HUES48 (cell line): ENCODE measurements around the gene SPOCK1.

Experiments used
- H3K27ac ChIP-seq: one replicate; pipeline ENCODE4 v1.7.0; 2013; ENCODE audit warnings: low read depth, low read length, inconsistent platforms
- H3K27me3 ChIP-seq: 2 replicates; pipeline ENCODE4 v1.6.1; 2013; ENCODE audit warnings: mild to moderate bottlenecking, low read length; ENCODE audit not compliant: control insufficient read depth, insufficient read depth
- H3K36me3 ChIP-seq: 2 replicates; pipeline ENCODE4 v1.6.1; 2013; ENCODE audit warnings: low read length; ENCODE audit not compliant: control insufficient read depth, insufficient read depth
- H3K4me1 ChIP-seq: 2 replicates; pipeline ENCODE4 v1.6.1; 2013; ENCODE audit warnings: mild to moderate bottlenecking, low read length; ENCODE audit not compliant: control insufficient read depth, insufficient read depth
- H3K4me3 ChIP-seq: 2 replicates; pipeline ENCODE4 v1.5.1; 2013; ENCODE audit warnings: mild to moderate bottlenecking, low read depth, low read length
- H3K9ac ChIP-seq: 2 replicates; pipeline ENCODE4 v1.6.1; 2013; ENCODE audit warnings: mild to moderate bottlenecking, low read depth, low read length, moderate library complexity
- H3K9me3 ChIP-seq: 2 replicates; pipeline ENCODE4 v1.6.1; 2013; ENCODE audit warnings: low read length; ENCODE audit not compliant: control insufficient read depth, insufficient read depth

Gene SPOCK1

DNA sequence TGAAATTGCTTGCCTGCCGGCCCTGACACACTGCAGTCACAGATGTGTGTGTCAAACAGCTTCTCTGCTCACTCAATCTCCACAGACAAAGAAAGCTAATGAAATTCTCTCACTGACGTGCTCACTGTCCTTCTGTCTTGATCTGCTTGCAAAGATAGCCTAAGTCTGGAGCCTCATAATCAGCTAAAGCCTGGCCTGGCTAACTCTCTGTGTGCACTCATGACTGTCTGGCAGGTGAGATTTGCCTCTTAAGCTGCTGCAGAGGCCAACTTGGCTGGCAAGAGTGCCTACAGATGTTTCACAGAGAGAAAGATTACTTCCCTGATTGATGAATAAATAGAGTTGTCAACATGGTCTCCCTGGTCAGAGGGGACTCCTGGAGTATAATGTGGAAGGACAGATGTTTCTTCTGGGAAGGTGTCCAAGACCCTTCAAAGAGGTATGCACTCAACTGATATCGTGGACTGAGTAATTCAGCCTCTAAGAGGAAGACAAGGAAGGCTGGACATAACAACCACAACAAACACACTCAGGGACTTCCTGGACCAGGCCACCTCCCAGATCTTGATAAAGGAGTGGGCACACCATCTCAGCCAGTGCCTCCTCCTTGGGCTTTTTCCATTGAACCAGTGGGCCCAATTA, 362.0 kb downstream of the SPOCK1 start:
- Histone ChIP-seq H3K36me3 (no peaks in the 10 kb centered on the region), H3K4me1 (peaks cover 12% of the 10 kb centered on the region), H3K27me3 (no peaks in the 10 kb centered on the region), H3K27ac (no peak overlapping the region), H3K9ac (no peak overlapping the region; the same call in 1 of the 2 replicates), H3K9me3 (no peaks in the 10 kb centered on the region), H3K4me3 (no peak overlapping the region)

- Histone ChIP-seq H3K27ac (no peak overlapping the region), H3K4me3 (no peak overlapping the region), H3K9me3 (no peaks in the 10 kb centered on the region), H3K4me1 (peaks cover 12% of the 10 kb centered on the region), H3K36me3 (no peaks in the 10 kb centered on the region), H3K27me3 (no peaks in the 10 kb centered on the region), H3K9ac (no peak overlapping the region)
Observed at GRCh38 chr5:137134920-137135532, 364.1 kb downstream of the SPOCK1 start.

DNA sequence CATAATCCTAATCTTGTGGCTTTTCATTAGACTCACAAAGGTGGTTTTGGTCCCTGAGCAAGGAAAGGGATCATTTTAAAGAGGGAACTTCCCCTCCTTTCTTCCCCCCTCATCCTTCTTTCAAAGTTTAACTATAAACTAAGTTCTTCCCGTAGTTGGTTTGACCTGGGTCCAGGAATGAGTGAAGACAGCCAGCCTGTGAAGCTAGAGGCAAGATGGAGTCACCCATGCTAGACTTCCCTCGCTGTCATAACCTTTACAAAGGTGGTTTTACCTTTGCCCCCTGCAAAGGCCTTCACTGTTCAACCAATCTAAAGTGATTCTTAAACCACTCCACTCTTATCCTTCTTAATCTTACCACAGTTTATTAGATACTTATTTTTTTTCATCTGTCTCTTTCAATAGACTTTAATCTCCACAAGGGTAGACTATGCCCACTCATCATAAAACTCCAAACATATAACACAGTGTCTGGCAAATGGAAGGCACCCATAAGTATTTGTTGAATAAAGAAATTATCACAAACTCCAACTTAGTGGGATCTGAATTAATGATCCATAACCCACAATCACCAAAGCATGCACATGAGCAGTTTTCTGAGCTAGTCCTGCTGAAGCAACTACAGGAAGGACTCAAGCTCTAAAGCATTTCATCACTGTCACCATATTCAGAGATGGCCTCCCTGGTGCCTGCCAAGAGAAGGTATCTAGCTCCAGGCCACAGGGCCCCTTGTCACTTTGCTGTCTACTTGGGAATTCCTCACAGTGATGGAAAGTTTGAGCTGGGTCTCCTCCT, 369.0 kb downstream of the SPOCK1 start:
- Histone ChIP-seq H3K4me3 (no peak overlapping the region), H3K4me1 (no peaks in the 10 kb centered on the region), H3K27me3 (no peaks in the 10 kb centered on the region), H3K36me3 (no peaks in the 10 kb centered on the region), H3K27ac (no peak overlapping the region), H3K9me3 (no peaks in the 10 kb centered on the region), H3K9ac (no peak overlapping the region)

DNA sequence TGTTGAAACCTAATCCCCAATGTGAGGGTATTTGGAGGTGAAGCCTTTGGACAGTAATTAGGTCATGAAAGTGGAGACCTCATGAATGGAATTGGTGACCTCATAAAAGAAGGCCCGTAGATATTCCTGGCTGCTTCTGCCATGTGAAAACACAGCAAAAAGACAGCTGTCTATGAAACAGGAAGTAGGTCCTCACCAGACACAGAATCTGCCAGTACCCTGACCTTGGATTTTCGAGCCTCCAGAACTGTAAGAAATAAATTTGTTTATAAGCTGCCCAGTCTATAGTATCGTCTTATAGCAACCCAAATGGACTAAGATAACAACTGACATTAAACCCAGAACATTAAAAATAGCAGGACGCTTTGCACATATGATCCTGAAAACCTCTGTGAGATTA, 371.1 kb downstream of the SPOCK1 start:
- H3K4me3 ChIP-seq: no peak overlapping the region
- no peak overlapping the region for H3K27ac ChIP-seq
- H3K36me3 ChIP-seq: no peaks in the 10 kb centered on the region

DNA sequence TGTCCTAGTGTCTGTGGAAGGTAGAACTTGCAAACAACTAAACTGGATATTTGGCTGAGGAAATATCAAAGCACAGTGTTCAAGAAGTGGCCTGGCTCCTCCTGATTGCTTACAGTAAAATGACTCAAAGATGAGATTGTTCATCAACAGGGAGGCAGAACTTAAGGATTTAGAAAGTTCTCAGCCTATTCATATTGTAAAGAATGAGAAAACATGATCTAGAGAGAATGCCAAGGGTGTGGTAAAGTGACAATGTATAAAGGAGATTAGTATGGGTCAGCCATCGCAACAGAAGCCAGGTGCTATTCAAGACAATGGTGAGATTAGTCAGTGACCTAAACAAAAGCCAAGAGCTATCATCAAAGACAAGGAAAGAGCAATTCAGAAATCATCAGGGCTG, 372.3 kb downstream of the SPOCK1 start:
- H3K27ac ChIP-seq: no peak overlapping the region
- no peaks in the 10 kb centered on the region for H3K9me3 ChIP-seq
- H3K4me3 ChIP-seq: no peak overlapping the region
- H3K36me3 ChIP-seq: no peaks in the 10 kb centered on the region
- no peak overlapping the region for H3K9ac ChIP-seq
- H3K4me1 ChIP-seq: no peaks in the 10 kb centered on the region
- no peaks in the 10 kb centered on the region for H3K27me3 ChIP-seq

More for the DNA sequence above, 371.1 kb downstream of the SPOCK1 start:
- H3K9ac ChIP-seq: no peak overlapping the region
- H3K4me1 ChIP-seq: no peaks in the 10 kb centered on the region
- no peaks in the 10 kb centered on the region for H3K9me3 ChIP-seq
- H3K27me3 ChIP-seq: no peaks in the 10 kb centered on the region

DNA sequence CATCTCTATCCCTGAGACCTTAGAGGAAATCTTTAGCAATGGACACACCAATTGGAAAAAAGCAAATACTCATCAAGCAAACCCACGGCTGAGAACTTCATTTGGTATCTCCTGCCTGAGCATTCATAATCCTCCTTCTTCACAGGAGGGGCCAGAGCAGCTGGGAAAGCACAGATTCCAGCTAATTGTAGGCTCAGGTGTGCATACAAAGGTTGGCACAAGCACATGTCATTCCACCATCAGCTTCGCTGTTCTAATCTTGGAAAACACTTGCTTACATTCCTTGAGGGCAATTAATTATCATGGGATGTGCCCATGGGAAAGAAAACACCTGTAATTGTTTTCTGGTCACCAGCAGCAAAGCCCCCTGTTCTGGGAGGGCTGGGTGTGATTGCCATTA, 376.6 kb downstream of the SPOCK1 start:
- no peaks in the 10 kb centered on the region for H3K36me3 ChIP-seq
- H3K27me3 ChIP-seq: no peaks in the 10 kb centered on the region
- H3K9ac ChIP-seq: no peak overlapping the region
- no peak overlapping the region for H3K27ac ChIP-seq
- no peaks in the 10 kb centered on the region for H3K9me3 ChIP-seq
- H3K4me1 ChIP-seq: no peaks in the 10 kb centered on the region
- H3K4me3 ChIP-seq: no peak overlapping the region

DNA sequence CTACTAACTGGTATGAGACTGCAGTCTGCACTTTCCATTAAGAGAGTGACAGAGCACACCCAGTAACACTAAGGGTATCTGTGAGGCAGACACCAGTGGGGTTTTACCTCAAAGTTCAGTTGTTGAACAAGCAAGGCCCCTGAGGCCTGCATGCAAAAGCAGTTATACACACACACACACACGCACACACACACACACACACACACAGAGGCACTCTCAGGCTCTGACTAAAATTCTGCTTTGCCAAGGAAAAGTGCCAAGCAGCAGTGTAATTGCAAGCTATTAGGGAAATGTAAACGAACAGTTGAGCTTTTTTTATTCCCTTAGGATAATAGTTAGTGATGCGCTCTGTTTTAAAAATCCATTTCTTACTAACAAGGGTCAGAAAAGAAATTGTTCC, 377.1 kb downstream of the SPOCK1 start:
- Histone ChIP-seq H3K4me3 (no peak overlapping the region), H3K9ac (no peak overlapping the region), H3K27me3 (no peaks in the 10 kb centered on the region), H3K36me3 (no peaks in the 10 kb centered on the region), H3K4me1 (no peaks in the 10 kb centered on the region), H3K9me3 (no peaks in the 10 kb centered on the region), H3K27ac (no peak overlapping the region)

DNA sequence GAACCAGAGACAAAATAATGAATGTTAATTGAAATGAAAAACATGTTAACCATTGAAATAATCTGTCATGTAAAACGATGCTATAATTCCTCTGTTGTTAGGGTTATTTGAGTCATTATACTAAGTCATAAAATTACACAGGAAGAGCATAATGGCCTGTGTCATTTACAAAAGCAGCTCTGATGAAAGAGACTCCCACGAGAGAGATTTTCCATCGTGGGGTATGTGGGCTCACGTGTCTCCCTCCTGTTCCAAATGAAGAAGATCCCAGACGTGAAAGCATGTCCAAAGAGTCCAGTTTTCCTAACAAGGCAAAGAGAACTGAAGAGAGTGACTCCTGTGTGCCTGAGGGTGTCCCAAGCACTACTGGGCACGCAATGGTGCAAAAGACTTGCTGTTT, 379.8 kb downstream of the SPOCK1 start:
- H3K27ac ChIP-seq: no peak overlapping the region
- H3K27me3 ChIP-seq: no peaks in the 10 kb centered on the region
- no peak overlapping the region for H3K4me3 ChIP-seq
- no peaks in the 10 kb centered on the region for H3K4me1 ChIP-seq
- H3K9me3 ChIP-seq: no peaks in the 10 kb centered on the region
- H3K36me3 ChIP-seq: no peaks in the 10 kb centered on the region
- H3K9ac ChIP-seq: no peak overlapping the region

GRCh38 chr5:137118629-137119028, 380.5 kb downstream of the SPOCK1 start:
- no peak overlapping the region for H3K4me3 ChIP-seq
- no peaks in the 10 kb centered on the region for H3K36me3 ChIP-seq
- H3K9me3 ChIP-seq: no peaks in the 10 kb centered on the region
- H3K27me3 ChIP-seq: no peaks in the 10 kb centered on the region
- no peaks in the 10 kb centered on the region for H3K4me1 ChIP-seq
- H3K27ac ChIP-seq: no peak overlapping the region
- H3K9ac ChIP-seq: no peak overlapping the region

- Histone ChIP-seq H3K27ac (no peak overlapping the region), H3K4me3 (no peak overlapping the region), H3K4me1 (no peaks in the 10 kb centered on the region), H3K9ac (no peak overlapping the region), H3K9me3 (no peaks in the 10 kb centered on the region), H3K27me3 (no peaks in the 10 kb centered on the region), H3K36me3 (no peaks in the 10 kb centered on the region)
Observed at GRCh38 chr5:137115152-137115551, 384.0 kb downstream of the SPOCK1 start.

GRCh38 chr5:137114529-137114928, 384.6 kb downstream of the SPOCK1 start:
- Histone ChIP-seq H3K9ac (no peak overlapping the region), H3K27ac (no peak overlapping the region), H3K4me3 (no peak overlapping the region), H3K9me3 (no peaks in the 10 kb centered on the region), H3K36me3 (no peaks in the 10 kb centered on the region), H3K4me1 (no peaks in the 10 kb centered on the region), H3K27me3 (no peaks in the 10 kb centered on the region)
